Globus pallidus (tissue), 1 donor: ENCODE data around the gene TRERF1.

Experiments
- DNase-seq: peaks from one replicate; pipeline ENCODE4 v3.0.0-alpha.2; 2015; ENCODE audit warnings: low spot score

TRERF1 gene

DNA sequence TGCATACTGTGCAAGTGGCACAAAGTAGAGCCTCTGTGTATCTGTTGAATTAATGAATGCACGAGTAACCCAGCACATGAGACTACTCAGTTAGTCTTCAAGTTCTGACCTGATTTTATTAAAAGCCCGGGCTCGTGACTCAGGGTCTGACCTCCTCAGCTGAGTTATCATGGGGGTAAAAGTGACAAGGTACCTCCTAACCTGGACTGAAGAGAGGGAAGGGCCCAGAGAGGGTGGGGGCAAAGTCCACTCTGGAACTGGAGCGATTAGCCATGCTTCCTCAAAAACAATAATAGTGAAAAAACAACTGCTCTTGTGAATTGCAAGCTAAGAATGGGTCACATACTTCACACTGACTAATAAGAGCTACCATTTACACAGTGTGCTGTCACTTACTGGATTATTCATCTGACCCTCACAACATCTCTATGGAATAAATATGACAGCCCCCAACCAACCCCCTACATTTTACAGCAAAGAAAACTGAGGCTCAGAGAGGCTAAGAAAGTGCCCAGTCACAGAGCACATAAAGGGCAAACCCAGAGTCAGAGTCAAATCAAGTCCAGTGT lies 26.7 kb downstream of the TRERF1 start:
- no peak for DNase-seq

DNA sequence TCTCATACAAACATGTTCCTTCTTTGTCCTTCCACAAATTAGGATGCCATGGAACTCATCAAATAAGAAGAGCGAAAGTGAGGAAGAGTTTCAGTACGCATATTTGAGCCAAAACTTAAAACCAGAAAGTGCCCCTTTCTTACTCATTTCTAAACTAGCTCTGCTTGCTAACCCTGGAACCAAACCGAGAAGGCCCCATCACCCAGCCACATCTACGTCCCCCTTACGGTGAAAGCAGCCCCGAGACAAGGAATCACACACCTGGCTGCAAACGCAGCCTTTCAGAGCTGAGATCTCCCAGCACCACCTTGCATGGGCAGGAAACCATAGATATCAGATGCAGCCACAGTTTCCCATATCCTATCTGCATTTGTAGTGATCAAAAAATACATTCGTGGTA lies 28.5 kb downstream of the TRERF1 start:
- DNase-seq = no peak

DNA sequence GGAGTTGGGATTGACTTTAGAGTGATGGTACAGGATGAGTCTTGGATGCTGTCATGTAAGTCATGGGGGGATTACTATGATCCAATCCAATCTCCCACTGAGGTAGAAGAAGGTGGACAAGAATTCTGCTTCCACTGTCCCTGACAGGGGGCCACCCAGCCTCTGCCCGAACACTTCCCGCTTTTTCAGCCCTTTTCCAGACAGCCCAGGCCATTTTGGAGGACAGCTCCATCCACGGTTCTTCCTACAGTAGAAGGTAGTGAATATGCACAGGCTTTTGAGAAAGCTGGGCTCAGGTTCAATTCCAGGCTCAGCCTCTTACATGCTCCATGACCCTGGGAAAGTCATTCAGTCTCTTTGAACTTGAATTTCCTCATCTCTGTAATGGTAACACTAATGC lies 31.0 kb downstream of the TRERF1 start:
- DNase-seq = no peak

DNA sequence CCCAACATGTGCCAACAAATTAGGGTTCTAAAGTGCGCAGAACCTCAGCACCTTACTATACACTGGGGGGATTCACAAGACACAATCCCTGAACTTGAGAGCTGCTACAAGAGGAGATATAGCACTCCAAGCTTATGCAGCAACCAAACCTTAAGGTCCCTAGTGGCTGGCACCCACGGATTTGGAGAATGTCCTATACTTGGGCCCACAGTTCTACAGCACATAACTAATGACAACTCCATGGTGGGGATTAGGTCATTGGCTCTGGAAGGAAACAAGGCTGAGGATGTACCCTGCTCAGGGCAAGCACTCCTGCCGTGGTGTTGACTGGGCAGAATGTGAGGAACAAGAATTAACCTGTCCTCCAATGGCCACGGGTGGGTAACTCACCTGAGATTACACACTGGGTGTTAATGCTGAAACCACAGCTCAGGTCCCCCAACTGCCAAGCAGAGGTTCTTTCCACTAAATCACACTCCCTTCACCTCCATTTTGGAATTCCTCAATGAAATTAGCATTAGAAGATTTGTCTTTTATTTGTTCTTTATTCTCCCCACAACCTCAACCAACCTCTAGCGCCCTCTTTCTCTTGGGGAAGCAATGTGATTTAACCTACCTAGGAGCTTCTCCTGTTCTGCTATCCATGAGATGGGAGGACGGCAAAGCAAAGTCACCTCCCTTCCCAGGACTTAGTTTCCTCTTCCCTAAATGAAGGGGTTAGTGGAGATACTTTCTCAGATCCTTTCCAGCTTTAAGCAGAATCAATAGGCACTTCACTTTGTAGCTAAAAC lies 32.0 kb downstream of the TRERF1 start:
- DNase-seq = no peak

DNA sequence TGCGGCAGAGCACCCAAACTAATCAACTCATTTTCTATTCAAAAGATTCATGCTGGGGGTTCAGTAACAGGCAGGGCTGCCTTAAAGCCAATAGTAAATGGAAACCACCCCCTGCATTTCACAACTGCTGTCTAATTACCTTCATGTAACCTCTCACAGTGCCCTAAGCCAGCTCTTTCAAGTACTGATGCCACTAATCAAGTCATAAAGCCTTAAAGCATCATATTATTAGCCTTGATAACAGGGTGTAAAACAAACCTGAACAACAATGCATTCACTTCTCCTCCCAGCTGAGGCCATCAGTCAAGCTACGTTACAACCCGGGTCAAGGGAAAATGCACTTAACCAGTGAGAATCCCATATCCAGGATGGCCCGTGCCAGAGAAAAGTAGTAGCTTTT lies 33.0 kb downstream of the TRERF1 start:
- DNase-seq = no peak

DNA sequence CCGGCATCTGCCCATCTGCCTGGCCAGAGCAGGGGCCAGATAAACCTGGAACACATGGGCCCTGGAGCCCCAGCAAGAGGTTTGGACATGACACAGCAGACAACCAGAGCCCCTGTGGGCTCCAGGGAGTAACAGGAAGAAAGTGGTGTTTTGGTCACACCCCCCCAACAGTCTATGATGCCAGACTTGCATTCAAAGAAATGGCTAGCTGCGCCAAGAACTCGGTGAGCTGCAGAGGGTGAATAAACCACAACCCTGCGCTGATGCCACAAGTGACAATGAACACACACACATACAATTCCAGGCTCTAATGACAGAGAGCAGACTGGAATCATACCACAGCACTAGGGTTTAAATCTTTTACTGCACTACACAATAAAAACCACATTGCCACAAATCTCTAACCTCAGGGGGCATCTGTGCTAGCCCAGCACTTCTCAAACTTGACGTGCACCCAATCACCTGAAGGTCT lies 34.0 kb downstream of the TRERF1 start:
- DNase-seq = no peak

DNA sequence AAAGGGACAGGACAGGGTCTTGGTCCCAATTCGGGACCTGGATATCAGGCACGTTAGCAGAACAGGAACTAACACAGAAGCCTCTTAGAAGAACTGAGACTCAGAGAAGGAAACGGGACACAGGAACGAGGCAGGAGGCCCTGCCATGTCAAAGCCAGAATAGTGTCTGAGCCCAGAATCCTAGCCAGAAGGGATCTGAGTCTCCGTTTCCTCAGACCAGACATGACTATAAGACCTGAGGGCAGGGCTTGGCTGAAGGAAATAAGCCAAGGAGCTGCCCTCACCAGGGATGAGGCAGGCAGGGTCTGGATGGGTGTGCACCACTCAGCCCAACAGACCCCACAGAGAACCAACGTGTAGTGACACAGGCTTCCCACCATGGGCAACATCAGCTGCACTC lies 40.3 kb downstream of the TRERF1 start:
- peak; percentile 13 for DNase-seq

DNA sequence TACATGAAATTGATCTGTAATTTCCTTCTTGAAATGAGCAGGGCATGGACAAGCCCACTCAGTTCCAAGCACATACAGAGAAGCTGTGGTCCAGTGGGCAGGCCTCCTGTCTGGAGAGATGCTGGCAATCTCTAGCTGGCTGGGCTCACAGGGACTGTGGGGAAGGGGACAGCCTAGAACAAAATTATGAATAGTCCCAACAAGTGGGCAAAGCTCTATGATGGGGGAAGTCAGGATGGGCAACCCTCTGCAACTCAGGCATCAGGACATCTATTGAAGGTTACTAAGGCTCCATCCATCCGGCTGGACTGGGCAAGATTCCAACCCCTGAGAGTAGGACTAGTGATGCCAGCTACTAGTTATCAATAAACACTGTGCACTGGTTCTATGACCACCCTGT lies 40.9 kb downstream of the TRERF1 start:
- DNase-seq = no peak

DNA sequence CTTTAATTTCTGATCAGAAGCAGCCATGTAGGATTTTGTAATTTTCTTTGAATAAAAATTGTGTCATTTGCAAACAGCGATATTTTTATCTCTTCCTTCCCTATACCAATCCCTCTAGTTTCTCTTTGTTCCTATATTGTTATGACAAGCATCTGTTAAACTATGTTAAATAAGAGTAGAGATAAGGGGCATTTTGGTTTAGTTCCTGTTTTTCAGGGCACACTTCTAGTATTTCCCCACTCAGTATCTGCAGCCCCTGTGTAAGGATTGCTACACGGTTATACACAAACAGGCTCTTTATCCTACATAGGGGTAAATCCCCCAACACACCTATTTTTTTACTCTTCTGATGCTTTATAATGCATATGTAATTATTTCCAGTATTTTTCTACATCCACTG lies 42.1 kb downstream of the TRERF1 start:
- no peak for DNase-seq

DNA sequence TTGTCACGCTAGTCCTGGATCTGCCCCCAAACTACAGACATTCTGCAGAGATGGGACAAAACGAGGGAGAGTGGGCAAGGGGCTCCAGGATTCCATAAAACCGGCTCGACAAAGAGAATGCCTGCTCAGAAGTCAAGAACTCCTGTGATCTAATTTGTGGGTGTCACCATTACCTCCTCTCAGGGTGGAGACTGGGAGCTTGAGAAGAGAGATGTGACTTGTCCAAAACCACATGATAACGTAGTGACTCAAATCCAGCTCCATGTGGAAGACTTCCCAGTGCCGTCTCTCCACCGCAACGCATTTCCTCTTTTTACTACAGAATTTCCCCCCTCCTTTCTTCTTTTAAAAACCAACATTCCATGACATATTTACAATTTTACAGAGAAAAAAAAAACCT lies 44.3 kb downstream of the TRERF1 start:
- no peak for DNase-seq

DNA sequence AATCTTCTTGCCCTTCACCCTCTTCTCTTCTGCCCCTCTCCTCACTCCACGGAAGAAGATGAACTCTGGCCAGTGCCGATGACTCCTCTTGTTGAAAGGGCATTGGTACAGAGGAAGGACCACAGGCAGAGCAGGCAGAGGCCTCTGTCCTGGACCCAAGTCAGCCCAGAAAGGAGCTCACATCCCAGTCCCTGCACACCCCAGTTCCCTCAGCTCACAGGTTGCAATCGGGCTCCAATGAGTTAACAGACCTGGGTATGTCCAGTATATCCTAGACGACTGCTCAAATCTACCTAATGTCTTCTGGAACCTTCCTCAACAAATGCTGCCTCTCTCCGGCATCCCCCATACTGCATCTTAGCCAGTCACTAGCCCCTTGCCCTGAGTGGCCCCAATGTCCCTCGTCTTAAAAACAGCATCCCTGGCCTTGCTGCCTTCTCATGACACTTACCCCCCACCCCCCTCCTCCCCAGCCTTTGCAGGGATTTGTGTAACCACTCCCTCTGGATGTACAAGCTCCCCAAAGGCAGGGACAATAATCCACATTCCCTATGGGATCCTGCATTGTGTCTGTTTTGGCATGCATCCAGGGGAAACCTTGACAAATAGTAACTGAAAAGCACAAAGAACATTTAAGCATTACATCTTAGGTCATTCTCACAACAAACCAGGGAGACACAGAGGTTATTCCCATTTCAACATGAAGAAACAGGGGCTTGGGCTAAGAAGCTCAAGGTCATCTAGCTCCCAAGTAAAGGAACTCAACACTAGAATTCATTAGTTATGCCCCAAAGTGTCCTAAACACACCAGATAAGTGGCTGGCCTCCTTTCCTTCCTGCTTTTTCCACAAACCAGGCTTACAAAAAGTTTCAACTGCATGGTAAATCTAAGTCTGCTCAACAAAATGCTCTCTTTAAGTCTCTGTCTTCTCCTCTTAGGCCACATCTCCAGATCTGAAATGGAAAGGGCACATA lies 45.1 kb downstream of the TRERF1 start:
- no peak for DNase-seq

DNA sequence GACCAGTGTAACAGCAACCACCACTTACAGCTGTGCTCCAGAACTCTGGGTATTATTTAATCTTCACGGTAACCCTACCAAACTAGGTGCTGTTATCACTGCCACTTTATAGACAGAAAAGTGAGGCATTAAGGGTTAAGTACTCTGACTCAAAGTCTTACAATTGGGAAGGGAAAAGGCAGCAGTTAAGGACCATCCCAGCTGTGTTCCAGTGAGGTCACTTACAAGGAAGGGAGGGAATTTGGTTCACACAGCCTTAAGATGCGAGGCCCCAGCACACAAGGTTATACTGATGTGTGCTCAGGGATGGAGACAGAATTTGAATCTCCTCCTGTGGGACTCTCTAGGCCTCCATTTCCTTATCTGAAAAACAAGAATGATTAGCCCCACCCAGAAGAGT lies 46.7 kb downstream of the TRERF1 start:
- no peak for DNase-seq

DNA sequence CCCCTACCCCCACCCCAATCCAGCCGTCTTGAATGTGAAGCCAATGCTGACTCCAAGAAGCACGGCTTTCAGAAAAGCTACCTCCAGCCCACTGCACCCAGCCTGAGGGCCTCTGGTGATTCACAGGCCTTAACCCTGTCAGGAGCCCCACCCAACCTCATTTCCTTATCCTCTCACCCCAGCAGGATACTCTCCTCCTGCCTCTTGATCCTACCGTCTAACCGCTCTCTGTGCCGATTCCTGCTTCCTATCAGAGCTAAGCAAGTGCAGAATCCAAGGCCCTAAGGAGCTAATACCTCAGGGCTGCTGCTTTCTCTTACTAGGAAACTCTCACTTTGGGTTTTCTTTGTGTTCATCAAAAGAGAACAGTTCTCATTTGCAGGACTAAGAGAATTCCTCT lies 47.2 kb downstream of the TRERF1 start:
- no peak for DNase-seq

DNA sequence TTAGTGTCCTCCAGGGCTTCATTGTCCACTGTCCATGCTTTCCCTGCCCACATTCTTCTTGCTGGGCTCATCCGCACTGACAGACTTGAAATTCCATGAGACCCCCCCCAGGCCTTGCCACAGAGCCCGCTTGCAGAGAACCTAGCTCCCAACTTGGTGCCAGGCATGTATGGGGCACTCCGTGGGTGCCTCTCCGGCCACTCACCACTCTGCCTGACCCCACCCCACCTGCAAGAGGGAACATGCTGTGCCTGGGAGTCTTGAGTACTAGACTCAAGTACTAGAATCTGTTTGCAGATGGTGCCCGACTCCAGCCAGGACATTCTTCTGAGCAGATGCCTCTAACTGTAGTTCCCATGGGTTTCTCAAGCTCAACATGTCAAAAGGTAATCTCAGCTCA lies 47.9 kb downstream of the TRERF1 start:
- DNase-seq = no peak

DNA sequence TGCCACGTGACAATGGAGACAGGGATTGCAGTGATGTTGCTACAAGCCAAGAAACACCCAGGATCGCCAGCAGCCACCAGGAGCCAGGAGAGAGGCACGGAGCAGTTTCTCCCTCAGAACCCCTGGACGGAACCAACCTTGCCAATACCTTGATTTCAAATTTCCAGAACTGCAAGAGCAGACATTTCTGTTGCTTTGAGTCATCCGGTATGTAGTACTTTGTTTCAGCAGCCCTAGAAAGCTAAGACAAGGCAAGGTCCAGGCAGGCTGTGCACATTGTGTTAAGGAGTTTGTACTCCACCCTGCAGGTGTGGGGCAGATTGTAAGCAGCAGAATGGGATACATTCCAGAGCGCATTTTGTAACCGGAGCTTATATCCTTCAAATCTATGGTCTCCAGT lies 48.3 kb downstream of the TRERF1 start:
- no peak for DNase-seq

DNA sequence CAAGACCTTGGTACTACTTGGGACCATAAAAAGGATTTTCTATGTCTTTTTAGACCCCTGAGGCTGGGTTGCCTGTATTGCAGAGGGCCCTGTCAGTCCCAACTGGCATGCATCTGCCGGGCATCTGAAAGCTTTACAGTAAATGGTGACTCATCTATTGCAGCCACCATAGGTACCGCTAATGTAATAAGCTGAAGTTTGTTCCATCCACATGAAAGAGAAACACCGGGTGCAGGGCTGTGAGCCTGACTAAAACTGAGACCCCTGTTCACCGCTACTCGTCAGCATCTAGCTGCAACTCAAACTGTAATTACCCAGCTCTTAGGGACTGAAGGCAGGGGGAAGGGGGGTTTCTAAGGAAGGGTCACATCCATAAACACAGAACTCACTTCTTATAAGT lies 49.5 kb downstream of the TRERF1 start:
- no peak for DNase-seq

DNA sequence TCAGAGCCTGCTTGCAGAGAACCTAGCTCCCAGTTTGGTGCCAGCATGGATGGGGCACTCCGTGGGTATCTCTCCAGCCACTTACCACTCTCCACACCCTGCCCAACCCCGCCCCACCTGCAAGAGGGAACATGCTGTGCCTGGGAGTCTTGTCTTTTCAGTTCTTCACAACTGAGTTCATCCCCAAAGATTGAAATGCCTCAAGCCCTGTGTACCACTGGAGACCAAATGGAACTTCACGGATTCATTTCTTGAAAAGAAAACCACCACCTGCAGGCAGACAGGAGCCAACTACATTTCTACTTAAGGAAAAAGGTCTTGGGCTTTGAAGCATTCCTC lies 50.1 kb downstream of the TRERF1 start:
- DNase-seq = no peak

DNA sequence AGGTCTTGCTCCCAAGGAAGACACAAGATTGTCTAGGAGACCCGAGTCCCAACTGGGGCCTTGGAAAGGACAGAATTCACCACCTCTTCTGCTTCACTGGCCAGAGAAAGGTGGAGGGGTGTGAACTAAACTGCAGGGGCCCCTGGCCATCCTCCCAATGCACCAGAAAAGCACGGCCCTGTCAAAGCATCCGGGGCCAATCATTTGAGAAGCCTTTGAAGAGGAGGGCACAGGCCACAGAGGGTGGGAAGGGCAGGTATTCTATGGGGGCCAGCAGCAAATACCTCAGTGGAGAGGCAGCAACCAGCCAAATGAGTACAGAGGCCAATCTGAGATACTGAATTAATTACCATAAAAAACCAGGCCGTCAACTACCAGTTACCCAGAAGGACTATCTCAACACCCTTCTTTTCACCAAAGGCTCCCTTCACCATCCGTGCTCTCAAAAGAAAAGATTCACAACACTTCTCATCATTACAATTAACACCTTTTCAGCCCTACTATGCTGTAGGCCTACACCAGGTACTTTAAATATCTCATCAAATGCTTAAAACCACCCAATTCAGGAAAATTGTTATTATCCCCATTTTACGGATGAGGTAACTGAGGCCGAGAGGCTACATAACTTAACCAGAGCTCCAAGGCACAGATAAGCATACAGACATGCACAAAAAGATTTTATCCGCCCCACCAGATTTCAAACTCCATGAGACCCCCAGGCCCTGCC lies 50.7 kb downstream of the TRERF1 start:
- DNase-seq = no peak

DNA sequence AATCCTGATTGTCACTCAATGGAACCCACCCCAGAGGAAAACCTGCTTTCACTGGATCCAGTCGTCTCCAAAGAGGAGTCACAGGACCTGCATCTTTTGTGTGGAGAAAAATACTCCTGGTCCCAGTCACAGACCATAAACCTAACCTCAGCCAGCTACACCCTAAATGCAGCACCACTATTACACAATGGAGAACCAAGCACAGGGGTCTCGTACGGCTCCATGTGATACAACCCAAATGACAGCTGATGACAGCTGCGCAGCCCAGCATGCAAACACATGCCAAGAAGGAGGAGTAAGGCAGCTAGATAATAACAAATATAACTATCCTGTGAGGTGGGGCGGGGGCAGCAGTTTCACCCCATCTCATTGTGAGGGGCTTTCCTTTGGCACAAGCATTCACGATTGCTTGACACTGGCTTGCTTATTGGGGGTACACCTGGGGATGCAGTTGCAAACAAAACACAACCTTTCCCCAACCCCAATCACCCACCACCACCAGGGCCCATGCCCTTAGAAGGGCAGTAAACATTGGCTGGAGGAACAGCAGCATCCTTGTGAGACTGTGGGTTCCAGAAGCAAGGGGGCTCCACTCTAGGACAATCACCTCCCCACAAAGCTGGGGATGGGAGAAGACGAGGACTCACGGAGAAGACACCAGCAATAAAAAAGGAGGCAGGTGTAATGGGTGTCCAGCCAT lies 51.5 kb downstream of the TRERF1 start:
- no peak for DNase-seq

DNA sequence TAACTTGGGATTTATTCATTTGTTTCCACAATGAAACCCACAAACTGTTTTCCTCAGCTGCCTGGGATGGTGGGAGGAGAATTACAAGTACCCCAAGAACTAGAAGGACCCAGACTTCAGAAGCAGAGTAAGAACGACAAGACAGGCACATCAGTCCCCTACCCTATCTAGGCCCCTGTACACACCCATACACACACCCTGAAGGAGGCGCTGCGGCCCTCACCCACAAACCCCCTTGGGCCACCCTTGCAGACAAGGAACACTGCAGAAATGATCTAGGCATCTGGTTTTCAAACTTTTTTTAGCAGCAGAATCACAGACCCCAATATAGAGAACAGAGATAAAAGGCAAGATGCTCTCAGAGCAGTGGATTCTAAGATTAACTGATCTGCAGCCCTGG lies 55.0 kb downstream of the TRERF1 start:
- DNase-seq = no peak

DNA sequence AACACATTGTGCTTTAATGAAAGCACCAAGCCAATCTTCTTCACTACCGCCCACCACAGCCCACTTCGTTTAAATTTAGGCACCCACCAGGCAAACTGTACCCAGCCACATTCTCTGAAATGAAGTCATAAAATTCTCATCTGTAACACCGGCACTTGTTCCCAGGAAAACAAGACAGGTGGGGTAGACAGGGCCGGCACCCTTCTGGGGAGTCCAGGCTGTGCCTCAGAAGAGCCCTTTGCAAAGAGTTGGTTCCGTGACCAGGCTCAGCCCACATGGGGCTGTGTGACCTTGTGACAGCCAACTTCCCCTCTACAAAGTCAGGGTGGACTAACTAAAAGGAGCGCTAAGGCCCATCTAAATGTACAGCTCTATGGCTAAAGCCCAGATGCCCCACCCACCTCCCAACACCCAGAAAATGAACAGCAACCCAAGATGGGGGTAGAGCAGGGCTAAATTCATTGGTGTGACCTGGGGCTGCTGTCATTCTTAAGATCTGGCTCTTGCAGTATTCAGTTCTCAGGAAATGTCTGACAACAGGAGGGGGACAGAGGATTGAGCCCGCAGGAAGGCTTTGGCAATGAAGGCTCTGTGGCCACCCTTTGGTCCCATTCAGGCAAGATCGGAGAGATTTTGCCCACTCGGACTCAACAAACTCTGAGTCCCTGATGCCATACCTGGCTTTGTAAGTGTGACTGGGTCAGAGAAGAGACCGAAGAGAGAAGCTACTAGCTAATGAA lies 56.7 kb downstream of the TRERF1 start:
- DNase-seq = peak; percentile 24
